SK-N-MC (cell line): Measurements from ENCODE around the gene CA10.

Experiments
- EZH2 ChIP-seq: fragments of 200-600 bp; sonication (generic); IDR thresholded peaks from one replicate; pipeline ENCODE4 v1.6.1; 2017; ENCODE audit warnings: antibody characterized with exemption
- FOXP2 ChIP-seq: optimal IDR thresholded peaks from 2 replicates; pipeline ENCODE3; 2011; ENCODE audit warnings: mild to moderate bottlenecking, moderate library complexity; ENCODE audit not compliant: insufficient read depth; ENCODE audit errors: extremely low read length, control extremely low read depth
- POLR2AphosphoS5 ChIP-seq: IDR thresholded peaks from 2 replicates; pipeline ENCODE4 v1.6.1; 2012; ENCODE audit warnings: mild to moderate bottlenecking, low read depth, low read length, borderline replicate concordance

- TF ChIP-seq EZH2 (no peak), POLR2AphosphoS5 (no peak), FOXP2 (no peak)
Observed at GRCh38 chr17:52140601-52141000, 17.9 kb downstream of the CA10 start.
